Measurements from ENCODE around the gene ADGRL3. TPM values are rescaled to one million over a fixed set of nuclear protein-coding genes. Genes with fewer than 3 reads are reported as not detected.

Gene ADGRL3
- total and polyA plus RNA-seq, 2 donors: 0.82 to 2.0 TPM

- WGBS: 89% methylated on average over 3 of the region's 3 CpGs
- peak in 1 of 9 donors; percentile 3 for DNase-seq (ENCODE audit: low read depth in 6 of 9, low spot score in 9 of 9)
- Histone ChIP-seq H3K27ac (ENCODE audit: low read depth in 1 of 2, low read length in 1 of 2) (no peak overlapping the region), H3K4me1 (ENCODE audit: control insufficient read depth in 2 of 2, insufficient read depth in 2 of 2, low read length in 2 of 2) (no peaks in the 10 kb centered on the region), H3K9me3 (ENCODE audit: control insufficient read depth in 2 of 2, insufficient read depth in 1 of 2, low read length in 1 of 2) (no peaks in the 10 kb centered on the region), H3K4me3 (ENCODE audit: low read length in 2 of 2) (no peak overlapping the region), H3K27me3 (ENCODE audit: control insufficient read depth in 2 of 2, insufficient read depth in 1 of 2, low read length in 1 of 2) (no peaks in the 10 kb centered on the region), H3K36me3 (ENCODE audit: control insufficient read depth in 2 of 2, insufficient read depth in 2 of 2, low read length in 1 of 2) (no peaks in the 10 kb centered on the region)
These were observed 101.1 kb downstream of the ADGRL3 start for GRCh38 chr4:61301271-61301670.

- Histone ChIP-seq H3K27me3 (ENCODE audit: control insufficient read depth in 2 of 2, insufficient read depth in 1 of 2, low read length in 1 of 2) (no peaks in the 10 kb centered on the region), H3K36me3 (ENCODE audit: control insufficient read depth in 2 of 2, insufficient read depth in 2 of 2, low read length in 1 of 2) (no peaks in the 10 kb centered on the region), H3K9me3 (ENCODE audit: control insufficient read depth in 2 of 2, insufficient read depth in 1 of 2, low read length in 1 of 2) (no peaks in the 10 kb centered on the region), H3K4me1 (ENCODE audit: control insufficient read depth in 2 of 2, insufficient read depth in 2 of 2, low read length in 2 of 2) (no peaks in the 10 kb centered on the region), H3K4me3 (ENCODE audit: low read length in 2 of 2) (no peak overlapping the region), H3K27ac (ENCODE audit: low read depth in 1 of 2, low read length in 1 of 2) (no peak overlapping the region)
- no peak for DNase-seq (ENCODE audit: low read depth in 6 of 9, low spot score in 9 of 9)
- WGBS: 99% methylated on average over 2 of the region's 2 CpGs
These were observed 107.9 kb downstream of the ADGRL3 start for GRCh38 chr4:61308033-61308432.

- DNase-seq (ENCODE audit: low read depth in 6 of 9, low spot score in 9 of 9): no peak
- no peaks in the 10 kb centered on the region for H3K4me1 ChIP-seq (ENCODE audit: control insufficient read depth in 2 of 2, insufficient read depth in 2 of 2, low read length in 2 of 2)
- no peaks in the 10 kb centered on the region for H3K9me3 ChIP-seq (ENCODE audit: control insufficient read depth in 2 of 2, insufficient read depth in 1 of 2, low read length in 1 of 2)
- no peaks in the 10 kb centered on the region for H3K27me3 ChIP-seq (ENCODE audit: control insufficient read depth in 2 of 2, insufficient read depth in 1 of 2, low read length in 1 of 2)
- H3K4me3 ChIP-seq (ENCODE audit: low read length in 2 of 2): no peak overlapping the region
- H3K36me3 ChIP-seq (ENCODE audit: control insufficient read depth in 2 of 2, insufficient read depth in 2 of 2, low read length in 1 of 2): no peaks in the 10 kb centered on the region
- H3K27ac ChIP-seq (ENCODE audit: low read depth in 1 of 2, low read length in 1 of 2): no peak overlapping the region
- WGBS: 93% methylated on average over 1 of the region's 1 CpG
These were observed 109.5 kb downstream of the ADGRL3 start for GRCh38 chr4:61309616-61310015.

- Histone ChIP-seq H3K4me3 (ENCODE audit: low read length in 2 of 2) (no peak overlapping the region), H3K27me3 (ENCODE audit: control insufficient read depth in 2 of 2, insufficient read depth in 1 of 2, low read length in 1 of 2) (no peaks in the 10 kb centered on the region), H3K9me3 (ENCODE audit: control insufficient read depth in 2 of 2, insufficient read depth in 1 of 2, low read length in 1 of 2) (no peaks in the 10 kb centered on the region), H3K27ac (ENCODE audit: low read depth in 1 of 2, low read length in 1 of 2) (no peak overlapping the region), H3K4me1 (ENCODE audit: control insufficient read depth in 2 of 2, insufficient read depth in 2 of 2, low read length in 2 of 2) (no peaks in the 10 kb centered on the region), H3K36me3 (ENCODE audit: control insufficient read depth in 2 of 2, insufficient read depth in 2 of 2, low read length in 1 of 2) (no peaks in the 10 kb centered on the region)
- DNase-seq (ENCODE audit: low read depth in 6 of 9, low spot score in 9 of 9): no peak
- WGBS: 96% methylated on average over 1 of the region's 1 CpG
These were observed 112.4 kb downstream of the ADGRL3 start for GRCh38 chr4:61312526-61312925.

- 94% methylated on average over 1 of the region's 1 CpG for WGBS
- H3K27ac ChIP-seq (ENCODE audit: low read depth in 1 of 2, low read length in 1 of 2): no peak overlapping the region
- no peaks in the 10 kb centered on the region for H3K36me3 ChIP-seq (ENCODE audit: control insufficient read depth in 2 of 2, insufficient read depth in 2 of 2, low read length in 1 of 2)
- H3K4me3 ChIP-seq (ENCODE audit: low read length in 2 of 2): no peak overlapping the region
- peaks cover 0 to 4% of the 10 kb centered on the region in 2 donors for H3K9me3 ChIP-seq (ENCODE audit: control insufficient read depth in 2 of 2, insufficient read depth in 1 of 2, low read length in 1 of 2)
- H3K27me3 ChIP-seq (ENCODE audit: control insufficient read depth in 2 of 2, insufficient read depth in 1 of 2, low read length in 1 of 2): no peaks in the 10 kb centered on the region
- no peaks in the 10 kb centered on the region for H3K4me1 ChIP-seq (ENCODE audit: control insufficient read depth in 2 of 2, insufficient read depth in 2 of 2, low read length in 2 of 2)
- DNase-seq (ENCODE audit: low read depth in 6 of 9, low spot score in 9 of 9): no peak
These were observed 118.3 kb downstream of the ADGRL3 start for GRCh38 chr4:61318431-61318830.

- DNase-seq (ENCODE audit: low read depth in 6 of 9, low spot score in 9 of 9): no peak
- no peaks in the 10 kb centered on the region for H3K4me1 ChIP-seq (ENCODE audit: control insufficient read depth in 2 of 2, insufficient read depth in 2 of 2, low read length in 2 of 2)
- H3K9me3 ChIP-seq (ENCODE audit: control insufficient read depth in 2 of 2, insufficient read depth in 1 of 2, low read length in 1 of 2): peaks cover 0 to 4% of the 10 kb centered on the region in 2 donors
These were observed 119.0 kb downstream of the ADGRL3 start for GRCh38 chr4:61319156-61319555.

GRCh38 chr4:61320154-61320553 is 120.0 kb downstream of the ADGRL3 start:
- Histone ChIP-seq H3K27ac (ENCODE audit: low read depth in 1 of 2, low read length in 1 of 2) (no peak overlapping the region), H3K27me3 (ENCODE audit: control insufficient read depth in 2 of 2, insufficient read depth in 1 of 2, low read length in 1 of 2) (no peaks in the 10 kb centered on the region), H3K36me3 (ENCODE audit: control insufficient read depth in 2 of 2, insufficient read depth in 2 of 2, low read length in 1 of 2) (no peaks in the 10 kb centered on the region), H3K9me3 (ENCODE audit: control insufficient read depth in 2 of 2, insufficient read depth in 1 of 2, low read length in 1 of 2) (peaks cover 0 to 4% of the 10 kb centered on the region in 2 donors), H3K4me3 (ENCODE audit: low read length in 2 of 2) (no peak overlapping the region), H3K4me1 (ENCODE audit: control insufficient read depth in 2 of 2, insufficient read depth in 2 of 2, low read length in 2 of 2) (no peaks in the 10 kb centered on the region)
- DNase-seq (ENCODE audit: low read depth in 6 of 9, low spot score in 9 of 9): no peak
- 93% methylated on average over 1 of the region's 1 CpG for WGBS

More at GRCh38 chr4:61319156-61319555, 119.0 kb downstream of the ADGRL3 start:
- Histone ChIP-seq H3K27me3 (ENCODE audit: control insufficient read depth in 2 of 2, insufficient read depth in 1 of 2, low read length in 1 of 2) (no peaks in the 10 kb centered on the region), H3K36me3 (ENCODE audit: control insufficient read depth in 2 of 2, insufficient read depth in 2 of 2, low read length in 1 of 2) (no peaks in the 10 kb centered on the region), H3K4me3 (ENCODE audit: low read length in 2 of 2) (no peak overlapping the region), H3K27ac (ENCODE audit: low read depth in 1 of 2, low read length in 1 of 2) (no peak overlapping the region)

GRCh38 chr4:61320631-61321030 is 120.5 kb downstream of the ADGRL3 start:
- Histone ChIP-seq H3K27me3 (ENCODE audit: control insufficient read depth in 2 of 2, insufficient read depth in 1 of 2, low read length in 1 of 2) (no peaks in the 10 kb centered on the region), H3K9me3 (ENCODE audit: control insufficient read depth in 2 of 2, insufficient read depth in 1 of 2, low read length in 1 of 2) (peaks cover 0 to 4% of the 10 kb centered on the region in 2 donors), H3K36me3 (ENCODE audit: control insufficient read depth in 2 of 2, insufficient read depth in 2 of 2, low read length in 1 of 2) (no peaks in the 10 kb centered on the region), H3K4me3 (ENCODE audit: low read length in 2 of 2) (no peak overlapping the region), H3K4me1 (ENCODE audit: control insufficient read depth in 2 of 2, insufficient read depth in 2 of 2, low read length in 2 of 2) (no peaks in the 10 kb centered on the region), H3K27ac (ENCODE audit: low read depth in 1 of 2, low read length in 1 of 2) (no peak overlapping the region)
- DNase-seq (ENCODE audit: low read depth in 6 of 9, low spot score in 9 of 9): no peak
- WGBS: 86% methylated on average over 1 of the region's 1 CpG

GRCh38 chr4:61332693-61333092 is 132.6 kb downstream of the ADGRL3 start:
- H3K36me3 ChIP-seq (ENCODE audit: control insufficient read depth in 2 of 2, insufficient read depth in 2 of 2, low read length in 1 of 2): no peaks in the 10 kb centered on the region
- 91% methylated on average over 4 of the region's 4 CpGs for WGBS
- no peak overlapping the region for H3K27ac ChIP-seq (ENCODE audit: low read depth in 1 of 2, low read length in 1 of 2)
- H3K27me3 ChIP-seq (ENCODE audit: control insufficient read depth in 2 of 2, insufficient read depth in 1 of 2, low read length in 1 of 2): no peaks in the 10 kb centered on the region
- no peak for DNase-seq (ENCODE audit: low read depth in 6 of 9, low spot score in 9 of 9)
- no peaks in the 10 kb centered on the region for H3K9me3 ChIP-seq (ENCODE audit: control insufficient read depth in 2 of 2, insufficient read depth in 1 of 2, low read length in 1 of 2)
- H3K4me3 ChIP-seq (ENCODE audit: low read length in 2 of 2): no peak overlapping the region
- H3K4me1 ChIP-seq (ENCODE audit: control insufficient read depth in 2 of 2, insufficient read depth in 2 of 2, low read length in 2 of 2): no peaks in the 10 kb centered on the region

GRCh38 chr4:61333490-61333889 is 133.4 kb downstream of the ADGRL3 start:
- no peak for DNase-seq (ENCODE audit: low read depth in 6 of 9, low spot score in 9 of 9)
- no peak overlapping the region for H3K4me3 ChIP-seq (ENCODE audit: low read length in 2 of 2)
- no peaks in the 10 kb centered on the region for H3K4me1 ChIP-seq (ENCODE audit: control insufficient read depth in 2 of 2, insufficient read depth in 2 of 2, low read length in 2 of 2)
- WGBS: 96% methylated on average over 1 of the region's 1 CpG
- H3K27me3 ChIP-seq (ENCODE audit: control insufficient read depth in 2 of 2, insufficient read depth in 1 of 2, low read length in 1 of 2): no peaks in the 10 kb centered on the region
- H3K27ac ChIP-seq (ENCODE audit: low read depth in 1 of 2, low read length in 1 of 2): no peak overlapping the region
- no peaks in the 10 kb centered on the region for H3K9me3 ChIP-seq (ENCODE audit: control insufficient read depth in 2 of 2, insufficient read depth in 1 of 2, low read length in 1 of 2)
- H3K36me3 ChIP-seq (ENCODE audit: control insufficient read depth in 2 of 2, insufficient read depth in 2 of 2, low read length in 1 of 2): no peaks in the 10 kb centered on the region

All from thymus (tissue), 11 donors.